DND-41 (cell line): ENCODE measurements around the gene MYO1D.
"Not testable (repeated sequence)": the region's sequence is repeated elsewhere in the genome, so short reads cannot be mapped to it uniquely, and the experiment has no call there.

Experiments used
- ATAC-seq: fragments of 200-7000 bp; cut with Tn5 transposase; 3 replicates; pipeline ENCODE4 v1.9.1; 2021; ENCODE audit warnings: low read depth; ENCODE audit not compliant: insufficient read depth
- DNase-seq: peaks from one replicate; pipeline ENCODE4 v3.0.0-alpha.2; 2020
- H2AFZ ChIP-seq: 2 replicates; pipeline ENCODE4 v1.6.0; 2012; ENCODE audit warnings: low read depth, low read length
- H3K27ac ChIP-seq: 2 replicates; pipeline ENCODE4 v1.5.1; 2012; ENCODE audit warnings: low read length, inconsistent platforms
- H3K27me3 ChIP-seq: fragments of 200-600 bp; sonication (generic); 2 replicates; pipeline ENCODE4 v1.6.0; 2012; ENCODE audit warnings: low read length, mild to moderate bottlenecking, inconsistent platforms; ENCODE audit not compliant: insufficient read depth, poor library complexity
- H3K36me3 ChIP-seq: 2 replicates; pipeline ENCODE4 v1.5.1; 2012; ENCODE audit warnings: low read length, inconsistent platforms; ENCODE audit not compliant: insufficient read depth
- H3K4me1 ChIP-seq: 2 replicates; pipeline ENCODE4 v1.5.1; 2012; ENCODE audit warnings: mild to moderate bottlenecking, low read length; ENCODE audit not compliant: insufficient read depth
- H3K4me2 ChIP-seq: 2 replicates; pipeline ENCODE4 v1.6.0; 2012; ENCODE audit warnings: mild to moderate bottlenecking, moderate library complexity, low read length, inconsistent platforms; ENCODE audit not compliant: insufficient read depth
- H3K4me3 ChIP-seq, 2 experiments: fragments of 200-600 bp in 1 of 2; shearing (Covaris generic) in 1 of 2; 2 replicates each; pipeline ENCODE4 v1.5.1; 2012 to 2016; ENCODE audit warnings: inconsistent platforms in 2 of 2, low read length in 2 of 2, mild to moderate bottlenecking in 2 of 2, low read depth in 1 of 2, moderate library complexity in 1 of 2
- H3K79me2 ChIP-seq: 2 replicates; pipeline ENCODE4 v1.6.0; 2012; ENCODE audit warnings: low read length, inconsistent platforms; ENCODE audit not compliant: insufficient read depth
- H3K9ac ChIP-seq: 2 replicates; pipeline ENCODE4 v1.6.0; 2012; ENCODE audit warnings: low read depth, mild to moderate bottlenecking, inconsistent platforms, low read length, moderate library complexity
- H3K9me3 ChIP-seq: 2 replicates; pipeline ENCODE4 v1.5.1; 2012; ENCODE audit warnings: low read length, moderate library complexity, mild to moderate bottlenecking, inconsistent platforms; ENCODE audit not compliant: insufficient read depth, severe bottlenecking
- H4K20me1 ChIP-seq: 2 replicates; pipeline ENCODE4 v1.6.0; 2012; ENCODE audit warnings: low read length; ENCODE audit not compliant: insufficient read depth
- CTCF ChIP-seq: IDR thresholded peaks from 2 replicates; pipeline ENCODE4 v1.5.1; 2012; ENCODE audit warnings: borderline replicate concordance, low read length, moderate library complexity, mild to moderate bottlenecking; ENCODE audit not compliant: poor library complexity, severe bottlenecking; ENCODE audit errors: extremely low read depth
- EZH2 ChIP-seq: IDR thresholded peaks from 3 replicates; pipeline ENCODE4 v1.6.1; 2012; ENCODE audit warnings: borderline replicate concordance, low read depth, mild to moderate bottlenecking, moderate library complexity, low read length, inconsistent platforms; ENCODE audit not compliant: severe bottlenecking

The MYO1D gene

GRCh38 chr17:32899236-32900013 lies 22.5 kb upstream of the MYO1D start:
- TF ChIP-seq CTCF (no peak), EZH2 (no peak)
- no peak overlapping the region for H2AFZ ChIP-seq
- H3K27me3 ChIP-seq, result peaks cover under 1% of the 10 kb centered on the region
- no peaks in the 10 kb centered on the region for H3K9me3 ChIP-seq
- no peaks in the 10 kb centered on the region for H3K4me1 ChIP-seq
- DNase-seq, result no peak
- H3K36me3 ChIP-seq, result no peaks in the 10 kb centered on the region
- no peak overlapping the region for H3K9ac ChIP-seq
- H3K4me2 ChIP-seq, result no peak overlapping the region
- H3K4me3 ChIP-seq, result no peak overlapping the region
- H3K27ac ChIP-seq, result no peak overlapping the region
- no peaks in the 10 kb centered on the region for H3K79me2 ChIP-seq
- ATAC-seq, result no peak
- no peaks in the 10 kb centered on the region for H4K20me1 ChIP-seq

GRCh38 chr17:32896647-32897258 lies 19.8 kb upstream of the MYO1D start:
- H2AFZ ChIP-seq, result no peak overlapping the region
- no peak overlapping the region for H3K27ac ChIP-seq
- H4K20me1 ChIP-seq, result no peaks in the 10 kb centered on the region
- H3K79me2 ChIP-seq, result no peaks in the 10 kb centered on the region
- no peak overlapping the region for H3K4me3 ChIP-seq
- H3K27me3 ChIP-seq, result peaks cover 6% of the 10 kb centered on the region
- TF ChIP-seq EZH2 (no peak), CTCF (no peak)
- no peak overlapping the region for H3K9ac ChIP-seq
- H3K4me1 ChIP-seq, result no peaks in the 10 kb centered on the region
- H3K4me2 ChIP-seq, result no peak overlapping the region
- no peak for DNase-seq
- no peaks in the 10 kb centered on the region for H3K36me3 ChIP-seq
- H3K9me3 ChIP-seq, result no peaks in the 10 kb centered on the region
- ATAC-seq, result no peak

- H3K27ac ChIP-seq, result no peak overlapping the region
- peaks cover 6% of the 10 kb centered on the region for H3K27me3 ChIP-seq
- ATAC-seq (no peak), DNase-seq (no peak)
- TF ChIP-seq CTCF, result no peak
- TF ChIP-seq EZH2, result no peak
- no peaks in the 10 kb centered on the region for H3K4me1 ChIP-seq
- no peak overlapping the region for H3K4me2 ChIP-seq
- no peak overlapping the region for H3K4me3 ChIP-seq
- H3K9me3 ChIP-seq, result no peaks in the 10 kb centered on the region
- H3K36me3 ChIP-seq, result no peaks in the 10 kb centered on the region
- H3K9ac ChIP-seq, result no peak overlapping the region
- H4K20me1 ChIP-seq, result no peaks in the 10 kb centered on the region
- no peaks in the 10 kb centered on the region for H3K79me2 ChIP-seq
- no peak overlapping the region for H2AFZ ChIP-seq
Observed at GRCh38 chr17:32894245-32894644, 17.3 kb upstream of the MYO1D start.

- not testable (repeated sequence) for H3K4me1 ChIP-seq, H3K9ac ChIP-seq, H3K27me3 ChIP-seq, H4K20me1 ChIP-seq, H2AFZ ChIP-seq, DNase-seq, ATAC-seq, H3K79me2 ChIP-seq, H3K4me3 ChIP-seq, H3K27ac ChIP-seq, H3K36me3 ChIP-seq, H3K9me3 ChIP-seq, H3K4me2 ChIP-seq
Observed at GRCh38 chr17:32887410-32887809, 10.5 kb upstream of the MYO1D start.

- H3K27ac ChIP-seq, H3K27me3 ChIP-seq, H3K4me1 ChIP-seq, ATAC-seq, H4K20me1 ChIP-seq, H3K9me3 ChIP-seq, H3K9ac ChIP-seq, H3K4me3 ChIP-seq, DNase-seq, H3K79me2 ChIP-seq, H3K4me2 ChIP-seq, H2AFZ ChIP-seq, H3K36me3 ChIP-seq: not testable (repeated sequence)
Observed at GRCh38 chr17:32886951-32887350, 10.0 kb upstream of the MYO1D start.
